IPS-15b (cell line): ENCODE measurements around the gene FAM184A.
A peak's percentile ranks its signal among the peaks of the same experiment; 100 is the strongest.

Experiments
- H3K27me3 ChIP-seq: one replicate; pipeline ENCODE4 v1.6.1; 2013; ENCODE audit warnings: low read length; ENCODE audit not compliant: control insufficient read depth, insufficient read depth
- H3K36me3 ChIP-seq: one replicate; pipeline ENCODE4 v1.6.1; 2013; ENCODE audit warnings: low read length; ENCODE audit not compliant: control insufficient read depth, insufficient read depth
- H3K4me1 ChIP-seq: one replicate; pipeline ENCODE4 v1.6.1; 2013; ENCODE audit warnings: mild to moderate bottlenecking, low read length; ENCODE audit not compliant: control insufficient read depth, insufficient read depth
- H3K4me3 ChIP-seq: one replicate; pipeline ENCODE4 v1.5.1; 2013; ENCODE audit warnings: low read depth, low read length
- H3K9ac ChIP-seq: one replicate; pipeline ENCODE4 v1.6.1; 2013; ENCODE audit warnings: low read depth, mild to moderate bottlenecking, low read length
- H3K9me3 ChIP-seq: one replicate; pipeline ENCODE4 v1.6.1; 2013; ENCODE audit warnings: mild to moderate bottlenecking, low read length; ENCODE audit not compliant: control insufficient read depth, insufficient read depth

Gene FAM184A

GRCh38 chr6:118935978-118936703 lies 142.3 kb downstream of the FAM184A start:
- Histone ChIP-seq H3K27me3 (no peaks in the 10 kb centered on the region), H3K4me3 (no peak overlapping the region), H3K36me3 (no peaks in the 10 kb centered on the region), H3K9ac (no peak overlapping the region), H3K9me3 (no peaks in the 10 kb centered on the region), H3K4me1 (no peaks in the 10 kb centered on the region)

- no peaks in the 10 kb centered on the region for H3K27me3 ChIP-seq
- no peaks in the 10 kb centered on the region for H3K36me3 ChIP-seq
- H3K4me3 ChIP-seq, result peak overlapping the region; percentile 80
- H3K9me3 ChIP-seq, result no peaks in the 10 kb centered on the region
- peak overlapping the region; percentile 78 for H3K9ac ChIP-seq
- H3K4me1 ChIP-seq, result no peaks in the 10 kb centered on the region
Observed at GRCh38 chr6:118935331-118935668, 143.2 kb downstream of the FAM184A start.

GRCh38 chr6:118934461-118935330 lies 143.8 kb downstream of the FAM184A start, which contains the start of gene MCM9:
Gene MCM9 (minus strand): TSS chr6:118935159. CDS start chr6:118931723, 3,436 bp downstream.
- Histone ChIP-seq H3K27me3 (no peaks in the 10 kb centered on the region), H3K36me3 (no peaks in the 10 kb centered on the region), H3K4me3 (peak within 1 kb of the TSS; percentile 80), H3K4me1 (no peaks in the 10 kb centered on the region), H3K9me3 (no peaks in the 10 kb centered on the region), H3K9ac (peak within 1 kb of the TSS; percentile 82)

- Histone ChIP-seq H3K4me1 (no peaks in the 10 kb centered on the region), H3K9me3 (no peaks in the 10 kb centered on the region), H3K36me3 (no peaks in the 10 kb centered on the region), H3K9ac (no peak overlapping the region), H3K27me3 (no peaks in the 10 kb centered on the region), H3K4me3 (peak overlapping the region; percentile 48)
Observed at GRCh38 chr6:118933855-118934460, 144.5 kb downstream of the FAM184A start.

GRCh38 chr6:118932421-118932820 lies 146.0 kb downstream of the FAM184A start:
- Histone ChIP-seq H3K36me3 (no peaks in the 10 kb centered on the region), H3K9me3 (no peaks in the 10 kb centered on the region), H3K4me1 (no peaks in the 10 kb centered on the region), H3K9ac (no peak overlapping the region), H3K27me3 (no peaks in the 10 kb centered on the region), H3K4me3 (no peak overlapping the region)

- Histone ChIP-seq H3K9ac (no peak overlapping the region), H3K27me3 (no peaks in the 10 kb centered on the region), H3K4me3 (no peak overlapping the region), H3K4me1 (no peaks in the 10 kb centered on the region), H3K9me3 (no peaks in the 10 kb centered on the region), H3K36me3 (no peaks in the 10 kb centered on the region)
Observed at GRCh38 chr6:118931436-118931835, 147.0 kb downstream of the FAM184A start.

GRCh38 chr6:118930680-118931079 lies 147.8 kb downstream of the FAM184A start:
- H3K36me3 ChIP-seq, result no peaks in the 10 kb centered on the region
- no peak overlapping the region for H3K9ac ChIP-seq
- H3K9me3 ChIP-seq, result no peaks in the 10 kb centered on the region
- H3K4me1 ChIP-seq, result no peaks in the 10 kb centered on the region
- no peaks in the 10 kb centered on the region for H3K27me3 ChIP-seq
- no peak overlapping the region for H3K4me3 ChIP-seq

GRCh38 chr6:118923035-118923434 lies 155.4 kb downstream of the FAM184A start:
- Histone ChIP-seq H3K36me3 (peaks cover 3% of the 10 kb centered on the region), H3K4me3 (no peak overlapping the region), H3K4me1 (no peaks in the 10 kb centered on the region), H3K27me3 (no peaks in the 10 kb centered on the region), H3K9me3 (no peaks in the 10 kb centered on the region), H3K9ac (no peak overlapping the region)

GRCh38 chr6:118921084-118921483 lies 157.4 kb downstream of the FAM184A start:
- Histone ChIP-seq H3K9me3 (no peaks in the 10 kb centered on the region), H3K27me3 (no peaks in the 10 kb centered on the region), H3K9ac (no peak overlapping the region), H3K4me1 (no peaks in the 10 kb centered on the region), H3K36me3 (peaks cover 3% of the 10 kb centered on the region), H3K4me3 (no peak overlapping the region)

- no peaks in the 10 kb centered on the region for H3K9me3 ChIP-seq
- H3K36me3 ChIP-seq, result no peaks in the 10 kb centered on the region
- H3K27me3 ChIP-seq, result no peaks in the 10 kb centered on the region
- no peak overlapping the region for H3K4me3 ChIP-seq
- no peak overlapping the region for H3K9ac ChIP-seq
- no peaks in the 10 kb centered on the region for H3K4me1 ChIP-seq
Observed at GRCh38 chr6:118918329-118918725, 160.1 kb downstream of the FAM184A start.

- no peaks in the 10 kb centered on the region for H3K9me3 ChIP-seq
- H3K36me3 ChIP-seq, result no peaks in the 10 kb centered on the region
- no peaks in the 10 kb centered on the region for H3K4me1 ChIP-seq
- no peak overlapping the region for H3K4me3 ChIP-seq
- no peak overlapping the region for H3K9ac ChIP-seq
- no peaks in the 10 kb centered on the region for H3K27me3 ChIP-seq
Observed at GRCh38 chr6:118917546-118918328, 160.7 kb downstream of the FAM184A start.
